Naive thymus-derived CD8-positive, alpha-beta T cell (primary cell): Measurements from ENCODE around the gene CLIC1. TPM values are rescaled to one million over a fixed set of nuclear protein-coding genes. Genes with fewer than 3 reads are reported as not detected.

Source experiments
- ATAC-seq, 2 donors: fragments of 150-1000 bp; cut with Tn5 transposase in 1 of 2; sonication (Bioruptor Pico), chemical (Tn5 transposase) in 1 of 2; 1 replicate in 1 of 2; 2 replicates in 1 of 2; pipeline ENCODE4 v1.10.0; 2021; ENCODE audit warnings: mild to moderate bottlenecking in 2 of 2, moderate library complexity in 2 of 2
- POLR2A ChIA-PET: fragments of 350-600 bp; sonication (Branson Sonifier 250); formaldehyde crosslinking; loops from one replicate; lab custom pipeline; 2021; ENCODE audit warnings: antibody characterized with exemption; lab: Charles Lee
- DNase-seq, 10 donors: peaks; one replicate each; pipeline versions ENCODE4 v3.0.0 to v3.0.0-alpha.2; 2020 to 2022
- H3K27ac Mint-ChIP-seq, 10 donors: one replicate each; pipeline ENCODE4 v1.8.0; 2020 to 2022; ENCODE audit warnings: mild to moderate bottlenecking in 10 of 10, mixed read lengths in 10 of 10, moderate library complexity in 4 of 10, inconsistent platforms in 1 of 10
- H3K27me3 Mint-ChIP-seq, 5 donors: one replicate each; pipeline ENCODE4 v1.8.0; 2021 to 2022; ENCODE audit warnings: mixed read lengths in 5 of 5
- H3K36me3 Mint-ChIP-seq, 3 donors: one replicate each; pipeline ENCODE4 v1.8.0; 2020 to 2022; ENCODE audit warnings: mixed read lengths in 3 of 3, mild to moderate bottlenecking in 2 of 3, inconsistent platforms in 1 of 3
- H3K4me1 Mint-ChIP-seq, 4 donors: one replicate each; pipeline ENCODE4 v1.8.0; 2021 to 2022; ENCODE audit warnings: mixed read lengths in 4 of 4
- H3K4me3 Mint-ChIP-seq, 10 donors: one replicate each; pipeline ENCODE4 v1.8.0; 2020 to 2022; ENCODE audit warnings: mild to moderate bottlenecking in 10 of 10, mixed read lengths in 10 of 10, moderate library complexity in 6 of 10, inconsistent platforms in 1 of 10
- H3K9me3 Mint-ChIP-seq, 9 donors: one replicate each; pipeline ENCODE4 v1.8.0; 2020 to 2022; ENCODE audit warnings: mixed read lengths in 9 of 9, mild to moderate bottlenecking in 3 of 9, inconsistent platforms in 1 of 9, moderate library complexity in 1 of 9
- polyA plus RNA-seq, 3 donors: library from polyadenylated mRNA; unstranded; fragments of 300-500 nt; fragmentation: Illumina TruSeq; gene quantifications; one replicate each; pipeline ENCODE4 v1.2.3, GENCODE V29; 2021
- total RNA-seq, 8 experiments: library from RNA in 2 of 8; stranded (reverse) in 2 of 8; gene quantifications; one replicate each; pipeline ENCODE4 v1.2.3 and lab custom pipeline; 2021 to 2026

The CLIC1 gene
- total and polyA plus RNA-seq, 5 experiments from 2014 or later: 23.7 to 345 (median 95.1) TPM

- H3K27me3 Mint-ChIP-seq: no peaks in the 10 kb centered on the region
- peaks cover 16 to 42% (median 32%) of the 10 kb centered on the region in 4 donors for H3K4me1 Mint-ChIP-seq
- DNase-seq: peak; percentile 93 to 99 (median 96)
- H3K4me3 Mint-ChIP-seq: peak within 1 kb of the TSS; percentile 95 to 100 (median 98)
- POLR2A ChIA-PET: interaction anchor here (0.5 to 2.4 kb wide), 36 partner anchors 9 to 1269 kb away, joined by 3 to 22 read pairs (median 4); partner anchors contain the start of genes ATF6B, BAG6, C6orf47 and CSNK2B
- peaks cover 0 to 26% (median 3%) of the 10 kb centered on the region in 3 donors for H3K36me3 Mint-ChIP-seq
- no peaks in the 10 kb centered on the region for H3K9me3 Mint-ChIP-seq
- peak within 1 kb of the TSS; percentile 91 to 99 (median 96) for H3K27ac Mint-ChIP-seq
- peak; percentile 93 to 94 for ATAC-seq
Measured at GRCh38 chr6:31702819-31703716, 33.3 kb downstream of the CLIC1 start, which contains the start of gene ABHD16A. Gene ABHD16A (minus strand): TSS chr6:31703324. CDS start chr6:31703281, 43 bp downstream.

GRCh38 chr6:31702405-31702818, 33.9 kb downstream of the CLIC1 start:
- H3K4me3 Mint-ChIP-seq: peak overlapping the region; percentile 95 to 100 (median 98)
- ATAC-seq (peak; percentile 1 to 4), DNase-seq (no peak)
- H3K9me3 Mint-ChIP-seq: no peaks in the 10 kb centered on the region
- peaks cover 21 to 48% (median 38%) of the 10 kb centered on the region in 4 donors for H3K4me1 Mint-ChIP-seq
- no peaks in the 10 kb centered on the region for H3K27me3 Mint-ChIP-seq
- POLR2A ChIA-PET: interaction anchor here (0.6 to 2.4 kb wide), 17 partner anchors 12 to 426 kb away, joined by 3 to 22 read pairs (median 7); partner anchors contain the start of genes ATF6B, BAG6, CSNK2B and DDAH2
- peaks cover 0 to 32% (median 3%) of the 10 kb centered on the region in 3 donors for H3K36me3 Mint-ChIP-seq
- peak overlapping the region; percentile 91 to 99 (median 96) for H3K27ac Mint-ChIP-seq

GRCh38 chr6:31701666-31702404, 34.5 kb downstream of the CLIC1 start:
- Mint-ChIP-seq H3K27ac (peak overlapping the region; percentile 91 to 99 (median 96)), H3K36me3 (peaks cover 0 to 38% (median 3%) of the 10 kb centered on the region in 3 donors), H3K4me3 (peak overlapping the region; percentile 95 to 100 (median 98)), H3K27me3 (no peaks in the 10 kb centered on the region), H3K4me1 (peaks cover 24 to 50% (median 40%) of the 10 kb centered on the region in 4 donors), H3K9me3 (no peaks in the 10 kb centered on the region)
- DNase-seq: no peak
- POLR2A ChIA-PET: interaction anchor here (1.2 to 2.4 kb wide), 8 partner anchors 28 to 270 kb away, joined by 3 to 22 read pairs (median 10); partner anchors contain the start of genes BAG6, CSNK2B, DDAH2 and DXO
- ATAC-seq: no peak

GRCh38 chr6:31700740-31701401, 35.5 kb downstream of the CLIC1 start:
- Mint-ChIP-seq H3K27me3 (no peaks in the 10 kb centered on the region), H3K9me3 (no peaks in the 10 kb centered on the region)
- no peak for DNase-seq

GRCh38 chr6:31697555-31697954, 38.8 kb downstream of the CLIC1 start:
- POLR2A ChIA-PET: interaction anchor here (0.7 kb wide), 1 partner anchor 164 kb away, joined by 3 read pairs; no protein-coding TSS in a partner anchor
- H3K36me3 Mint-ChIP-seq: peaks cover 0 to 78% (median 3%) of the 10 kb centered on the region in 3 donors

More at GRCh38 chr6:31700740-31701401, 35.5 kb downstream of the CLIC1 start:
- Mint-ChIP-seq H3K36me3 (peaks cover 0 to 48% (median 3%) of the 10 kb centered on the region in 3 donors), H3K4me1 (peaks cover 24 to 50% (median 40%) of the 10 kb centered on the region in 4 donors), H3K4me3 (peak overlapping the region; percentile 28 to 100 (median 97)), H3K27ac (peak overlapping the region in 7 of 10 donors; percentile 10 to 99 (median 70))
- ATAC-seq: no peak
- POLR2A ChIA-PET: interaction anchor here (0.8 kb wide), 1 partner anchor 9 kb away, joined by 3 read pairs; no protein-coding TSS in a partner anchor

GRCh38 chr6:31693535-31693934, 42.8 kb downstream of the CLIC1 start:
- no peaks in the 10 kb centered on the region for H3K9me3 Mint-ChIP-seq

More at GRCh38 chr6:31697555-31697954, 38.8 kb downstream of the CLIC1 start:
- H3K4me1 Mint-ChIP-seq: peaks cover 20 to 44% (median 31%) of the 10 kb centered on the region in 4 donors
- DNase-seq (no peak), ATAC-seq (no peak)
- H3K27ac Mint-ChIP-seq: peak overlapping the region in 9 of 10 donors; percentile 7 to 59 (median 40)
- no peak overlapping the region for H3K4me3 Mint-ChIP-seq
- no peaks in the 10 kb centered on the region for H3K9me3 Mint-ChIP-seq
- no peaks in the 10 kb centered on the region for H3K27me3 Mint-ChIP-seq

GRCh38 chr6:31692886-31693285, 43.4 kb downstream of the CLIC1 start:
- Mint-ChIP-seq H3K4me1 (peaks cover 7 to 14% (median 10%) of the 10 kb centered on the region in 4 donors), H3K36me3 (peaks cover 0 to 86% (median under 1%) of the 10 kb centered on the region in 3 donors), H3K9me3 (no peaks in the 10 kb centered on the region), H3K27ac (peak overlapping the region in 1 of 10 donors; percentile 17), H3K27me3 (no peaks in the 10 kb centered on the region), H3K4me3 (no peak overlapping the region)
- ATAC-seq (no peak), DNase-seq (no peak)
- POLR2A ChIA-PET: interaction anchor here (0.5 to 0.9 kb wide), 3 partner anchors 11 to 991 kb away, joined by 3 to 7 read pairs (median 4); partner anchors contain the start of gene ABHD16A

More at GRCh38 chr6:31693535-31693934, 42.8 kb downstream of the CLIC1 start:
- ATAC-seq (no peak), DNase-seq (no peak)
- POLR2A ChIA-PET: interaction anchor here (0.5 to 0.7 kb wide), 3 partner anchors 20 to 112 kb away, joined by 3 to 7 read pairs (median 3); no protein-coding TSS in a partner anchor
- no peak overlapping the region for H3K4me3 Mint-ChIP-seq
- no peaks in the 10 kb centered on the region for H3K27me3 Mint-ChIP-seq
- H3K36me3 Mint-ChIP-seq: peaks cover 0 to 87% (median 0%) of the 10 kb centered on the region in 3 donors
- peaks cover 9 to 16% (median 11%) of the 10 kb centered on the region in 4 donors for H3K4me1 Mint-ChIP-seq
- H3K27ac Mint-ChIP-seq: no peak overlapping the region

- Mint-ChIP-seq H3K27ac (peak overlapping the region in 1 of 10 donors; percentile 21), H3K9me3 (no peaks in the 10 kb centered on the region), H3K27me3 (no peaks in the 10 kb centered on the region), H3K4me1 (peaks cover 2 to 8% (median 6%) of the 10 kb centered on the region in 4 donors), H3K4me3 (no peak overlapping the region), H3K36me3 (peaks cover 0 to 86% (median 4%) of the 10 kb centered on the region in 3 donors)
- ATAC-seq: no peak
- no peak for DNase-seq
- POLR2A ChIA-PET: interaction anchor here (0.5 to 1.0 kb wide), 4 partner anchors 8 to 991 kb away, joined by 3 to 7 read pairs (median 4); partner anchors contain the start of gene ABHD16A
Measured at GRCh38 chr6:31692353-31692752, 44.0 kb downstream of the CLIC1 start.

GRCh38 chr6:31691564-31692108, 44.7 kb downstream of the CLIC1 start:
- Mint-ChIP-seq H3K27me3 (no peaks in the 10 kb centered on the region), H3K36me3 (peaks cover 0 to 85% (median 4%) of the 10 kb centered on the region in 3 donors), H3K4me1 (peaks cover 0 to 6% (median 4%) of the 10 kb centered on the region in 4 donors), H3K9me3 (no peaks in the 10 kb centered on the region), H3K27ac (peak overlapping the region in 2 of 10 donors; percentile 53 to 77), H3K4me3 (no peak overlapping the region)
- ATAC-seq (no peak), DNase-seq (no peak)
- POLR2A ChIA-PET: interaction anchor here (1.0 kb wide), 1 partner anchor 9 kb away, joined by 3 read pairs; no protein-coding TSS in a partner anchor

GRCh38 chr6:31691078-31691463, 45.3 kb downstream of the CLIC1 start:
- Mint-ChIP-seq H3K4me1 (peaks cover 0 to 8% (median 5%) of the 10 kb centered on the region in 4 donors), H3K4me3 (no peak overlapping the region), H3K27me3 (no peaks in the 10 kb centered on the region), H3K27ac (peak overlapping the region in 3 of 10 donors; percentile 53 to 84 (median 77)), H3K36me3 (peaks cover 0 to 85% (median 4%) of the 10 kb centered on the region in 3 donors), H3K9me3 (no peaks in the 10 kb centered on the region)
- POLR2A ChIA-PET: interaction anchor here (0.5 kb wide), 1 partner anchor 219 kb away, joined by 3 read pairs; no protein-coding TSS in a partner anchor
- DNase-seq (no peak), ATAC-seq (no peak)
